Measurements from ENCODE around the gene THAP8.

THAP8 gene

DNA sequence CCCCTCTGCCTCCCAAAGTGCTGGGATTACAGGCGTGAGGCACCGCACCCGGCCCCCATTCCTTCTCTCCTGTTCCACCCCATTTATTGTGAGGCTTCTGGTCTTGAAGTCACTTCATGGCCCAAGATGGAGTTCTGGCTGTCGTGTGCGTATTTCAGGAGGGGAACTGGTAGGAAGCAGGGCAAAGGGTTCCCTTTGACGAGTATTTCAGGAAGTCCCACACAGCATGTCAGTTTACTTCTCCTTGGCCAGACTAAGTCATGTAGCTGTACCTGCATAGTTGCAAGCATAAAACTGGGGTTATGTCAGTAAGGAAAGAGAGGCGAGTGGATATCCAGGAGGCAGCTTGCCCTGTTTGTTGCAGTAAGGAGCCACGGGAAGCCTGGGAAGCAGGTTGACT, 10.7 kb upstream of the THAP8 start:
- no peak overlapping the region for H3K4me3 ChIP-seq (ENCODE audit: low read depth in 1 of 2, low read length in 1 of 2)
- H3K36me3 ChIP-seq = peaks cover 45% of the 10 kb centered on the region
- H3K27ac ChIP-seq = no peak overlapping the region
- H3K4me1 ChIP-seq (ENCODE audit: control insufficient read depth in 1 of 2, insufficient read depth in 1 of 2, low read depth in 1 of 2, low read length in 1 of 2) = no peaks in the 10 kb centered on the region
- TF ChIP-seq, protein P1, sequence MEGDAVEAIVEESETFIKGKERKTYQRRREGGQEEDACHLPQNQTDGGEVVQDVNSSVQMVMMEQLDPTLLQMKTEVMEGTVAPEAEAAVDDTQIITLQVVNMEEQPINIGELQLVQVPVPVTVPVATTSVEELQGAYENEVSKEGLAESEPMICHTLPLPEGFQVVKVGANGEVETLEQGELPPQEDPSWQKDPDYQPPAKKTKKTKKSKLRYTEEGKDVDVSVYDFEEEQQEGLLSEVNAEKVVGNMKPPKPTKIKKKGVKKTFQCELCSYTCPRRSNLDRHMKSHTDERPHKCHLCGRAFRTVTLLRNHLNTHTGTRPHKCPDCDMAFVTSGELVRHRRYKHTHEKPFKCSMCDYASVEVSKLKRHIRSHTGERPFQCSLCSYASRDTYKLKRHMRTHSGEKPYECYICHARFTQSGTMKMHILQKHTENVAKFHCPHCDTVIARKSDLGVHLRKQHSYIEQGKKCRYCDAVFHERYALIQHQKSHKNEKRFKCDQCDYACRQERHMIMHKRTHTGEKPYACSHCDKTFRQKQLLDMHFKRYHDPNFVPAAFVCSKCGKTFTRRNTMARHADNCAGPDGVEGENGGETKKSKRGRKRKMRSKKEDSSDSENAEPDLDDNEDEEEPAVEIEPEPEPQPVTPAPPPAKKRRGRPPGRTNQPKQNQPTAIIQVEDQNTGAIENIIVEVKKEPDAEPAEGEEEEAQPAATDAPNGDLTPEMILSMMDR (IDR thresholded peaks at IDR 0.05) = no peak
- no peaks in the 10 kb centered on the region for H3K9me3 ChIP-seq
- no peaks in the 10 kb centered on the region for H3K27me3 ChIP-seq

DNA sequence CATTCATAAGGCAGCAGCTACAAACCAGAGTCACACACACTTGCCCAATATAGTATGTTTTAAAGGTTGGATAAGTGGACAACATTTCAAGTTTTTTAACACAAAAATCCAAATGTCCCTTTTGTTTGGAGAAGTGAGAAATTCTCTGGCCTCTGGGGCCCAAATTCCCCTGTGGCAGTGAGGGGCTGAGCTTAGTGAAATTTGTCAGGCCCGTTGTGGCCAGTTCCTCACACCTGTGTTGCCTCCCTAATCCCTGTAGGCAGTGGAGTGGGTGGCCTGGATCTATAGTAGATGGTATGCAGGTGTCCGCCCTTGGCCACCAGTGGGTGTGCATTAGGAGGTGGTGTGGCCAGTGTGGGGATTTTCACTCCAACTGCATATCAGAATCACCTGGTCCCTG, 7.3 kb upstream of the THAP8 start:
- TF ChIP-seq, protein P1 (IDR thresholded peaks at IDR 0.05) = no peak
- no peaks in the 10 kb centered on the region for H3K4me1 ChIP-seq (ENCODE audit: control insufficient read depth in 1 of 2, insufficient read depth in 1 of 2, low read depth in 1 of 2, low read length in 1 of 2)

DNA sequence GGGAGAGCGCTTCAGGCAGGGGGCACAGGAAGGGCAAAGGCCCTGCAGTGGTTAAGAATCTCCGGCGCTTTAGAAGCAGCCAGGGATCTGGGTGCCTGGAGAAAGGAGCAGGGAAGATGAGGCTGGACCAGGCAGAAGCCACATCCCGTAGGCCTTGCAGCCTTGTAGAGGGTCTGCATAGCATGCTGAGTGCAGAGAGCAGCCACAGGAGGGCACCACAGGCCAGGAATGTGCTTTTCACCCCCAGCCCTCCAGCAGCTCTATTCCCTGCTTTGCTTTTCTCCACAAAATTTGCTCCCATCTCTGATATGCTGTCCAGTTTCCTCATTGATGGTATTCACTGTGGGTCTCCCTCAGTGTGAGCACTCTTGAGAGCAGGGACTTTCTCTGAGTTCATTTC, 6.3 kb upstream of the THAP8 start:
- H3K27ac ChIP-seq = no peak overlapping the region
- TF ChIP-seq, protein P1 (IDR thresholded peaks at IDR 0.05) = no peak
- H3K36me3 ChIP-seq = peaks cover 20% of the 10 kb centered on the region
- H3K4me3 ChIP-seq (ENCODE audit: low read depth in 1 of 2, low read length in 1 of 2) = no peak overlapping the region
- H3K4me1 ChIP-seq (ENCODE audit: control insufficient read depth in 1 of 2, insufficient read depth in 1 of 2, low read depth in 1 of 2, low read length in 1 of 2) = peaks cover 4 to 6% of the 10 kb centered on the region in 2 experiments
- no peaks in the 10 kb centered on the region for H3K27me3 ChIP-seq
- H3K9me3 ChIP-seq = no peaks in the 10 kb centered on the region

More for the DNA sequence above, 7.3 kb upstream of the THAP8 start:
- H3K27ac ChIP-seq = no peak overlapping the region
- no peak overlapping the region for H3K4me3 ChIP-seq (ENCODE audit: low read depth in 1 of 2, low read length in 1 of 2)
- peaks cover 30% of the 10 kb centered on the region for H3K36me3 ChIP-seq
- no peaks in the 10 kb centered on the region for H3K9me3 ChIP-seq
- no peaks in the 10 kb centered on the region for H3K27me3 ChIP-seq

DNA sequence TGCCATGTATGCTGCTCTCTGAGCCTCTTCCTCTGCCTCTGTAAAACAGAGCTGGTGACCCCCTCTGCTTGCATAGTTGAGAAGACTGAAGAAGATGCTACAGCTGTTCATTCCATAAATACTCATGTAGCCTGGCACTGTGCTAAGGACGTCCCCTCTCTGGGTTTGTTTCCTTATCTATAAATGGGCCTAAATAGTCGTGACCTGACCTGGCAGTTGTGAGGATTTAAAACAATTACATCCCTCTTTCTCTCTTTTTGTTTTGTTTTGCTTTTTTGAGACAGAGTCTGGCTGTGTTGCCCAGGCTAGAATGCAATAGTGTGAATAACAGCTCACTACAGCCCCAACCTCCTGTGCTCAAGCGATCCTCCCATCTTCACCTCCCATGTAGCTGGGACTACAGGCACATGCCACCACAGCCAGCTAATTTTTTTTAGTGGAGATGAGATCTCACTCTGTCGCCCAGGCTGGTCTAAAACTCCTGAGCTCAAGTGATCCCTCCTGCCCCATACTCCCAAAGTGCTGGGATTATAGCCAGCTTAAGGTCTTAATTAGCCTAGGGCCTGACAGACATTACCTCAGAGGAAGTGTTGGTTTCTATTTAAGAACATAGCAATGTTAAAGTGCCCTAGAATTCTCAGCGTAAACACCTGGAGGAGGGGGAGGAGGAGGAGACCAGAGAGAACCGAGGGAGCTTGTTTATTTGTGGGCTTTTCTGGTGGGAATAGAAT, 5.3 kb upstream of the THAP8 start:
- Histone ChIP-seq H3K27ac (no peak overlapping the region), H3K4me3 (ENCODE audit: low read depth in 1 of 2, low read length in 1 of 2) (no peak overlapping the region), H3K9me3 (no peaks in the 10 kb centered on the region), H3K36me3 (peaks cover 14% of the 10 kb centered on the region), H3K4me1 (ENCODE audit: control insufficient read depth in 1 of 2, insufficient read depth in 1 of 2, low read depth in 1 of 2, low read length in 1 of 2) (peaks cover 10 to 13% of the 10 kb centered on the region in 2 experiments), H3K27me3 (no peaks in the 10 kb centered on the region)
- TF ChIP-seq, protein P1 (IDR thresholded peaks at IDR 0.05) = no peak

DNA sequence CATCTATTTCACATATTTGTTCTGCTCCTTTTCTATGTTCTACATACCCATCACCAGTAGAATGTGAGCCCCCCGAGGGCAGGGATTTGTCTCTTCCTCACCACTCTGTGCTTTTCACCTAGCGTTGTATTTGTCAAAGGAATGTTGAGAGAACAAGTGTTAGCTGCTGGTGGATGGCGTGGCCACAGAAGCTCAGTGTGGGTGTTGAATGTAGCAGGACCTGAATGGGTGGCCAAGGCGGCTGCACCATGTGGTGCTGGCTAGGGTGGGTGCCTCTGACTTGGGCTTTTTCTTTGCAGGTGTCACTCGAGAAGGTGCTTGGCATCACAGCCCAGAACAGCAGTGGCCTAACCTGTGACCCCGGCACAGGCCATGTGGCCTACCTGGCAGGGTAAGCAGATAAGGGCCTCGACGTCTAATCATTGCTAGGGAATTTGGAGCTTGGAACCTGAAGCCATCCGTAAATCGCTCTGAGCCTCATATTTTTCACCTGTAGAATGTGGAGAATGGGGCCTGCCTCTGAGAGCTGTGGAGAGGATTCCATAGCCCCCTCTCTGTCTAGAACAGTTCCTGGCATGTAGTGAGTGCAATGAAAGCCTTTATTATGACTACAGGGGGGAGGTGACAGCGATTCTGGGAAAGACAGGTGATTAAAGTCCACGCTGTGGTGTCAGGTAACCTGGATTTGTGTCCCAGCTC, 4.5 kb upstream of the THAP8 start:
- no peak overlapping the region for H3K4me3 ChIP-seq (ENCODE audit: low read depth in 1 of 2, low read length in 1 of 2)
- H3K27me3 ChIP-seq = no peaks in the 10 kb centered on the region
- peaks cover 12 to 13% of the 10 kb centered on the region in 2 experiments for H3K4me1 ChIP-seq (ENCODE audit: control insufficient read depth in 1 of 2, insufficient read depth in 1 of 2, low read depth in 1 of 2, low read length in 1 of 2)
- no peaks in the 10 kb centered on the region for H3K9me3 ChIP-seq
- TF ChIP-seq, protein P1 (IDR thresholded peaks at IDR 0.05) = no peak
- no peak overlapping the region for H3K27ac ChIP-seq
- peaks cover 14% of the 10 kb centered on the region for H3K36me3 ChIP-seq
